ENCODE measurements around the gene DENND11. TPM values are rescaled to one million over a fixed set of nuclear protein-coding genes. Genes with fewer than 3 reads are reported as not detected.

DENND11 gene
- polyA plus RNA-seq, 1 of the 3 experiments (the other 2 are of a cell fraction): 5.5 TPM

GRCh38 chr7:141708351-141708750, 6.4 kb upstream of the DENND11 start, which contains the start of gene WEE2:
Gene WEE2 (plus strand): TSS chr7:141708353. CDS start chr7:141708759, 406 bp downstream.
- ChIA-PET POLR2A (no interaction called here), CTCF (interaction anchor here (0.8 to 3.2 kb wide), 6 partner anchors 13 to 78 kb away, joined by 3 to 22 read pairs (median 4); partner anchors contain the start of gene SSBP1)
- H3K4me3 ChIP-seq (ENCODE audit: low read depth in 2 of 2, low read length in 1 of 2): no peak within 1 kb of the TSS
- 84% methylated on average over 6 of the region's 6 CpGs for WGBS (ENCODE audit: low lambda C conversion rate)
- DNase-seq: no peak
- no peaks in the 10 kb centered on the region for H3K79me2 ChIP-seq (ENCODE audit: insufficient read depth)
- H3K27me3 ChIP-seq (ENCODE audit: insufficient read depth): no peaks in the 10 kb centered on the region
- no peaks in the 10 kb centered on the region for H3K9me3 ChIP-seq
- H3K36me3 ChIP-seq (replicated peaks in 1 of 2; ENCODE audit: control insufficient read depth in 1 of 2, insufficient read depth in 2 of 2, low read length in 1 of 2): peaks cover 0 to 2% of the 10 kb centered on the region in 2 experiments
- no peak within 1 kb of the TSS for H3K27ac ChIP-seq (ENCODE audit: low read depth in 2 of 2, low read length in 1 of 2)
- H2AFZ ChIP-seq (ENCODE audit: low read depth): no peak within 1 kb of the TSS
- no peak for TF ChIP-seq FOXM1 (IDR thresholded peaks at IDR 0.05; ENCODE audit: low read depth)
- TF ChIP-seq RFX5 (IDR thresholded peaks at IDR 0.05; ENCODE audit: low read length): no peak
- no peak for TF ChIP-seq ZBTB33 (IDR thresholded peaks at IDR 0.05; ENCODE audit: borderline replicate concordance, low read depth)
- TF ChIP-seq EP300 (IDR thresholded peaks at IDR 0.05; ENCODE audit: borderline replicate concordance in 1 of 2, low read depth in 1 of 2, low read length in 1 of 2): no peak
- no peak for TF ChIP-seq MEF2A (IDR thresholded peaks at IDR 0.05; ENCODE audit: borderline replicate concordance, low read depth)
- TF ChIP-seq SMC3 (IDR thresholded peaks at IDR 0.05; ENCODE audit: low read depth, low read length): no peak
- no peak for TF ChIP-seq GATA2 (CRISPR knock-in tag; IDR thresholded peaks at IDR 0.05)
- no peak for TF ChIP-seq ELF1 (IDR thresholded peaks at IDR 0.05)
- no peak for TF ChIP-seq IRF3 (IDR thresholded peaks at IDR 0.05; ENCODE audit: low read depth, low read length)
- TF ChIP-seq USF1 (IDR thresholded peaks at IDR 0.05; ENCODE audit: borderline replicate concordance, low read depth): no peak
- no peak for TF ChIP-seq EZH2phosphoT487 (IDR thresholded peaks at IDR 0.05; ENCODE audit: borderline replicate concordance, low read depth)
- TF ChIP-seq CTCF (IDR thresholded peaks at IDR 0.05): no peak
- no peak for TF ChIP-seq CHD2 (IDR thresholded peaks at IDR 0.05; ENCODE audit: low read length, partially characterized antibody)
- TF ChIP-seq JUND (IDR thresholded peaks at IDR 0.05): no peak
- TF ChIP-seq RXRA (IDR thresholded peaks at IDR 0.05; ENCODE audit: borderline replicate concordance, low read depth): no peak
- TF ChIP-seq RCOR1 (IDR thresholded peaks at IDR 0.05; ENCODE audit: low read length): no peak
- TF ChIP-seq TEAD4 (IDR thresholded peaks at IDR 0.05; ENCODE audit: borderline replicate concordance, insufficient read depth): no peak
- no peaks in the 10 kb centered on the region for H4K20me1 ChIP-seq (ENCODE audit: insufficient read depth)
- H3K9ac ChIP-seq: no peak within 1 kb of the TSS
- no peaks in the 10 kb centered on the region for H3K9me2 ChIP-seq
- no peak within 1 kb of the TSS for H3K4me2 ChIP-seq
- no peaks in the 10 kb centered on the region for H3K4me1 ChIP-seq (ENCODE audit: control insufficient read depth in 1 of 2, insufficient read depth in 2 of 2, low read depth in 1 of 2, low read length in 1 of 2)
- H3F3A ChIP-seq (replicated peaks; ENCODE audit: insufficient read depth): peaks cover 4% of the 10 kb centered on the region

All from SK-N-SH (cell line).